Mammary epithelial cell (primary cell): ENCODE results near the gene PGM2L1.
"Not testable (repeated sequence)": the region's sequence is repeated elsewhere in the genome, so short reads cannot be mapped to it uniquely, and the experiment has no call there.

Source experiments
- CTCF ChIP-seq, 2 donors: IDR thresholded peaks in 1 of 2; conservative IDR thresholded peaks in 1 of 2; 2 replicates each; pipeline ENCODE4 v1.5.1; 2011 to 2012; ENCODE audit warnings: inconsistent platforms in 2 of 2, low read length in 2 of 2, mild to moderate bottlenecking in 2 of 2, control low read depth in 1 of 2, low read depth in 1 of 2; ENCODE audit not compliant: insufficient read depth in 1 of 2; ENCODE audit errors: extremely low read depth in 1 of 2
- EZH2 ChIP-seq: IDR thresholded peaks from 2 replicates; pipeline ENCODE4 v1.6.1; 2012; ENCODE audit warnings: low read length, inconsistent platforms, borderline replicate concordance

- not testable (repeated sequence) for TF ChIP-seq CTCF (conservative IDR thresholded peaks at IDR 0.05 in 1 of 2, IDR thresholded peaks at IDR 0.05 in 1 of 2; ENCODE audit: extremely low read depth in 1 of 2, insufficient read depth in 1 of 2, low read depth in 1 of 2, low read length in 2 of 2); EZH2
Measured at GRCh38 chr11:74331000-74331399, 67.2 kb downstream of the PGM2L1 start.
